IPS DF 4.7 (cell line): ENCODE measurements around the gene TMEM222.

Source experiments
- DNase-seq: peaks from one replicate; pipeline ENCODE4 v3.0.0-alpha.2; 2013; ENCODE audit warnings: low spot score; ENCODE audit errors: extremely low read depth

TMEM222 gene

DNA sequence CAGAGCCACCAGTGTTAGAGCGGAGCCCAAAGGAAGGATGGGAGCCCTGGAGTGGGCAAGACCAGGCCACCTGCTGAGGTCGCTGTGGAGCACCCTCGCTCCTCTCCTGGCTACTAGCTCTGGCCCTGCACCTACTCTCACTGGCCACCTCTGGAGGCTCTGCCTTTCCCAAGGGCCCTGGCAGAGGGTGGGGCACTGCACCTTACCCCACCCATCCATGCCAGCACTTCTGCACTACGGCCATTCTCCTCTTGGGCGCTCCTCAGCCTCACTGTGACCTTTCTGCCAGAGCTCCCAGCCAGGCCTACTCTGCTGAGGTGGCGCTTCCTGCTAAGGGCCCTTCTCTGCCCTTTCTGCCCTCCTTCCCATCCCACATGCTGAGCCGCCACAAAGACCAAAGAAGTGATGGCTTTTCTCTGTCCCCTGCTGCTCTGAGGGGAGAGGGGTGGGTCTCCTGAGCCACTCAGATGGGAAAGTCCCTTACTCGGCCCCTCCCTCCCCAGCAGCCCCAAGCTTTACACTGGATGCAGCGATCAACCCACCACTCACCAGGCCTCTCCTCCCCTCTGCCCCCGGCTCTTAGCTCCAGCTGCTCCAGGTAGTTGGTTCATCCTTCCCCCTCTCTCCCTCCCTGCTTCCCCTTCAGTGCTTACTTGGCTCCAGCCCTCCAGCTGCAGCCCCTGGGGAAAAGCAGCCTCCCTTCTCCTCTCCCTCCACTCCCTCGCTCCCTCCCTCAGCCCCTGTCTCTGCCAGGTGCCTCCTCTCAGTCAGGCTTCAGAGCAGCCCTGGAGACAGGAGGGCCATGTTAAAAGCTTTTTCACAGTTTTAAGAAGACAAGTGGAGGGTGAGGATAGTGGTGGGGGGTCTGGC is 14.8 kb upstream of the TMEM222 start:
- DNase-seq, result no peak

GRCh38 chr1:27307874-27308598 is 13.9 kb upstream of the TMEM222 start:
- no peak for DNase-seq

GRCh38 chr1:27314169-27314568 is 7.8 kb upstream of the TMEM222 start:
- DNase-seq, result no peak

DNA sequence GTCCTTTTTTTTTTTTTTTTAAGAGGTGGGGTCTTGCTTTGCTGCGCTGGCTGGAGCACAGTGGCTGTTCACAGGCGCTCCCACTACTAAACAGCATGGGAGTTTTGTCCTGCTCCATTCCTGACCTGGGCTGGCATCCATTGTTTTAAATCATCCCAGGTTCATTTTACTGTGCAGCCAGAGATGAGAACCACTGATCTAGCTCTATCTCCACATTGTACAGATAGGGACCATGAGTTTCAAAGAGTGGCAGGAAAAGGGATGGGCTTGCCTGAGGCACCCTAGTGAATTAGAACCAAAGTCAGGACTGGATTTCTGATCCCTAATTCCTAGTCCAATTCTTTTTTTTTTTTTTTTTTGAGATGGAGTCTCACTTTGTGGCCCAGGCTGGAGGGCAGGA is 7.2 kb upstream of the TMEM222 start:
- DNase-seq, result no peak

GRCh38 chr1:27316860-27317259 is 5.1 kb upstream of the TMEM222 start:
- DNase-seq, result no peak

DNA sequence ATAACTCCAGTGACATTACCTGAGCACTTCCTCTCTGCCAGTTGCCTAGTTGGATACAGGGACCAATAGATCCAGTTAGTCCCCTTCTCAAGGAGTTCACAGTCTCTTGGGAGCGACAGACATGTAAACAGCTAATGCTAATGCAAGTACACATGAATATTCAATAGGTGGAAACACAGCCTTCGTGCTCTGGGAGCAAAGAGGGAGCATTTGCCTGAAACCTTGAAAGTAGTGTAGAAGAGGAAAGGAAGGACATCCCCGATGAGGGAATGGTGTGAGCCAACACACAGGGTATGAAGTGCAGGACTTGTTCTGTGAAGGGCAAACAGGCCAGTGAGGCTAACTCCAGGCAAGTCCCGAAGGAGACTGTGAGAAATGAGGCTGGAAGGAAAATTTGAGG is 3.8 kb upstream of the TMEM222 start:
- DNase-seq, result no peak

DNA sequence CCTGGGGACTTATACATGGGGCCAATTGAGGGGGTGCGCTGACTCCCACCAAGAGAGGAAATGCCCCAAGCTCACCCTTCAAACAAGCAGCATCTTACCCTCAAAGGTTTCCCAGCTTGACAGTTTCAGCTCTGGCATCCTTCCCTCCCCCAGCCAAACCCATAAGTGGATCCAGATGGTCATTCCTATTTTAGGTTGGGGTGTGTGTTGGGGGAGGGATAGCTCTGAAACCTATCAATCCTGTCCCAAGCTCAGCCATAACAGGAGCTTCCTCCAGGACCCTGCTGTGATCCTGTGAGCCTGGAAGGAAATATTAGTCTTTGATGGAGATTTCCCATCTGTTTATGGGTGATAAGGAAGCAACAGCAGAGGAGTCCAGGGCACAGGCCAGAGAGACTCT is 3.4 kb upstream of the TMEM222 start:
- DNase-seq, result no peak

DNA sequence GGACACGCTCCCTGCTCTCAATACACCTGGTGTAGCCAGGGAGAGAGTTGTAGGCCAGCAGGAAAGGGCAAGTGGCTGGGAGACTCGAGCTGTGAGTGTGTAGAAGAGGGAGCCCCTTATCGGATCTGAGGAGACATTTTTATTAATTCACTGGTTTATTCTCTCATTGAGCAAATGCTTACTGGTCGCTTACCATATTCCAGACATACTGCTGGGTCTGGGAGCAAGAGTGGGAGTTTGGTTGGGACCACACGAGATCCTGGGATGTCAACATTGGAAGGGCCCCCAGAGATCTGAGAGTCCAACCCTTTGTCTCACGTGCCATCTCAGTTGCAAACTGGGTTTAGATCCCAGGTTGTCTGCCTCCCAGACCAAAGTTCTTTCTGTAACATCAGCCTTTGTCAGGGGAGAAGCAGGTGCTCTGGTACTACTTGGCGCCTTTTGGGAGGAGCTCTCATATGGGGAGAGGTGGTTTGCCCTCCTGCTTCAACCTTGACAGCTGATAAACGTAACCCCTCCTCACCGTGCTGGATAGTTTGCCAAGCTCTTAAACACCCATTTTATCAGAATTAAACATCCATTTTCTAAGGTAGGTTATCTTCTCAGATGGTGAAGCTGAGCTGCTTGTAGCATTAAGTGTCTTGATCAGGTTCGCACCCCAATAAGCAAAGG is 742 bp downstream of the TMEM222 start:
- DNase-seq, result no peak

- no peak for DNase-seq
These were observed 3.3 kb downstream of the TMEM222 start for GRCh38 chr1:27325286-27325685.

DNA sequence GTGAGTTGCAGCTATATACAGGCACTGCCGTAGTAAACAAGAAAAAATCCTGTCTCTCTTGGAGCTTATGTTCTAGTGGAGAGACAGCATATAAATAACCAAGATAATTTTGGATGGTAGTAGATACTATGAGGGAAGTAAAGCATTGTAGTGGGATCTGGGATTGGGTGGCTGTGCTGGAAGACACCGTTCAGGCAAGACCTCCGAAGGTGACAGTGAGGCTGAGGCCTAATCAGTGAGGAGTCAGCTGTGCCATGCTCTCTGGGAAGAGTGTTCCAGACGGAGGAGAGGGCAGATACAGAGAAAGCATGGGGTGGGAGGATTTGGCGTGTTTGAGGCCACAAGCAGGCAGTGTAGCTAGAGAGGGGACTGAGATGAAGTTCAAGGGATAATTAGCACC is 6.0 kb downstream of the TMEM222 start:
- no peak for DNase-seq

- no peak for DNase-seq
These were observed 8.8 kb downstream of the TMEM222 start for GRCh38 chr1:27330786-27331185.

DNA sequence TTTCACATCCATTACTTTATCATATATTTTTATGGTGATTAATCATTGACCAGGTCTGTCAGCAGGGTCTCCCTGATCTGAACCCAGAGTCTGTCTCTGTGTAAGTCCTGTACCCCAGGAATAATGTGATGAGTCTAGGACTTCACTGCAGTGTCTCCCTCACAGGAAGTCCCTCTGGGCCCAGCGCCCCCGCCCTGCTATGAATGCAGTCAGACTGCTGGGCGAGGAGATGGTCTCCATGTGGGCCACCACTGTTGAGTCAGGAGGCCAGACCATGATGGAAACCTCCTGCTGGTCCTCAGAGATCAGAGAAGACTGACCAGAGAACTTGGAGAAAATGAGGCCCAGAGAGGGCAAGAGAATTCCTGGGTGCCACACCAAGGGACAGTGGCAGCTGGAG is 9.5 kb downstream of the TMEM222 start:
- DNase-seq, result no peak

DNA sequence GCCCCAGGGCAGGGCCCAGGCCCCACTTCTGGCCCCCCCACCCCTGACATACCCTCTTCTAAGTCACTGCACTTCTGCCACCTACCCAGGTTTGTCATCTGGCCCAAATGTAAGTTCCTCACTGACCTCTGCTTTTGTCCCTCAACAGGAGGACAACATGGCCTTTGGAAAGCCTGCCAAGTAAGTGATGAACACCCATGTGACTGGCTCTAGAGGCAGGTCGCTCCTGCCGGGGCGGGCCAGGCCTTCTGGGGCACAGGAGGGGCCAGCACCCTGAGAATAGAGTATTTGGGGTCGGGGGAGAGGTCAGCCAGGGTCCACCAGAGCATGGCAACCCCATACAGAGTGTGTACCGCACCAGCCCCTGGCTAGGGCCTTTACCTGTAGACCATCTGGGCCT is 10.0 kb downstream of the TMEM222 start:
- DNase-seq, result no peak

GRCh38 chr1:27332536-27333281 is 10.7 kb downstream of the TMEM222 start:
- no peak for DNase-seq

GRCh38 chr1:27333717-27334279 is 11.8 kb downstream of the TMEM222 start:
- no peak for DNase-seq

GRCh38 chr1:27335506-27336422 is 13.8 kb downstream of the TMEM222 start:
- DNase-seq, result no peak

GRCh38 chr1:27336756-27337155 is 14.8 kb downstream of the TMEM222 start:
- DNase-seq, result no peak

GRCh38 chr1:27338751-27339150 is 16.8 kb downstream of the TMEM222 start:
- DNase-seq, result no peak

DNA sequence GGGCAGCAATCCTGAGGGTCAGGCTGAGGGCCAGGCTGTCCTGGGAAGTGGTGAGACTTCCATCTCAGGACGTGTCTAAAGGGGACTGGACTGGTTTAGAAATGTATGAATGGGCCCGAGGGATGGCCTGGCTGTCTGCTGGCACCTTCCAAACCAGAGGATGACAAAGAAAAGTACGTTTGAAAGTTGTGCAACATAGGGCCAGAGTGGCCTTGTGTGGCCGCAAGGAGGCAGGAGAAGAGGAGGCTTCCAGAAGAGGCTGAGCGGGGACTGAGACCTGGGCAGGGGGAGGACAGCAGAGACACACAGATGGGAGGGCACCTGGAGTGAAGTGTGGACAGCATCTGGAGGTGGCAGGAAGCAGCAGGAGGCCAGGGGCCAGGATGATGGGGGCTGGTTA is 17.2 kb downstream of the TMEM222 start:
- DNase-seq, result no peak
